OCI-LY7 (cell line): ENCODE measurements around the gene TUBB3. TPM values are rescaled to one million over a fixed set of nuclear protein-coding genes. Genes with fewer than 3 reads are reported as not detected.

Experiments used
- BruUV-seq: library from RNA; stranded (reverse); fragments of 400-500 nt; replicated peaks from 2 replicates; lab custom pipeline; 2021; lab: Mats Ljungman, UMichigan
- CTCF ChIA-PET: fragments of 300-600 bp; sonication (Branson Sonifier 250); formaldehyde crosslinking; loops from one replicate; lab custom pipeline; 2022; ENCODE audit warnings: antibody characterized with exemption; ENCODE audit not compliant: unreplicated experiment; lab: Charles Lee
- POLR2A ChIA-PET: fragments of 300-600 bp; sonication (Branson Sonifier 250); formaldehyde crosslinking; loops from one replicate; lab custom pipeline; 2022; ENCODE audit warnings: antibody characterized with exemption; lab: Charles Lee
- DNase-seq: peaks from one replicate; pipeline ENCODE4 v3.0.0-alpha.2; 2015; ENCODE audit warnings: low spot score
- H2AFZ ChIP-seq: fragments of 200-600 bp; sonication (generic), shearing (Covaris generic); 2 replicates; pipeline ENCODE4 v1.6.1; 2014; ENCODE audit warnings: mild to moderate bottlenecking, antibody characterized with exemption, low read length, moderate library complexity
- H3K27ac ChIP-seq: fragments of 200-600 bp; sonication (generic); 2 replicates; pipeline ENCODE4 v1.5.1; 2014; ENCODE audit warnings: mixed run types, low read depth, mild to moderate bottlenecking, moderate library complexity, low read length, inconsistent platforms; ENCODE audit not compliant: poor library complexity, severe bottlenecking
- H3K36me3 ChIP-seq: fragments of 200-600 bp; sonication (generic); 2 replicates; pipeline ENCODE4 v1.6.1; 2014; ENCODE audit warnings: mild to moderate bottlenecking, antibody characterized with exemption, low read length, moderate library complexity, mixed read lengths; ENCODE audit not compliant: insufficient read depth
- H3K4me1 ChIP-seq: fragments of 200-600 bp; sonication (generic); 2 replicates; pipeline ENCODE4 v1.5.1; 2014; ENCODE audit warnings: mild to moderate bottlenecking, low read length; ENCODE audit not compliant: insufficient read depth, poor library complexity, severe bottlenecking
- H3K4me2 ChIP-seq: fragments of 200-600 bp; sonication (generic); 2 replicates; pipeline ENCODE4 v1.6.1; 2014; ENCODE audit warnings: mild to moderate bottlenecking, low read length
- H3K4me3 ChIP-seq: fragments of 200-600 bp; sonication (generic); 2 replicates; pipeline ENCODE4 v1.5.1; 2014; ENCODE audit warnings: mild to moderate bottlenecking, low read depth, low read length; ENCODE audit not compliant: poor library complexity, severe bottlenecking
- H3K79me2 ChIP-seq: fragments of 200-600 bp; sonication (generic); 2 replicates; pipeline ENCODE4 v1.6.1; 2016; ENCODE audit warnings: low read depth, mild to moderate bottlenecking, low read length, moderate library complexity, mixed read lengths; ENCODE audit not compliant: insufficient read depth
- H3K9me2 ChIP-seq: fragments of 200-600 bp; sonication (generic); 2 replicates; pipeline ENCODE4 v1.6.1; 2016; ENCODE audit warnings: mild to moderate bottlenecking, low read length, mixed read lengths; ENCODE audit not compliant: insufficient read depth
- H3K9me3 ChIP-seq: fragments of 200-600 bp; sonication (generic); 2 replicates; pipeline ENCODE4 v1.6.1; 2014; ENCODE audit warnings: mild to moderate bottlenecking, mixed run types, low read length, mixed read lengths
- H4K20me1 ChIP-seq: fragments of 200-600 bp; sonication (generic); 2 replicates; pipeline ENCODE4 v1.6.1; 2014; ENCODE audit warnings: mild to moderate bottlenecking, antibody characterized with exemption, low read length, moderate library complexity, mixed read lengths; ENCODE audit not compliant: insufficient read depth
- EZH2phosphoT487 ChIP-seq: fragments of 200-600 bp; sonication (generic); IDR thresholded peaks from 2 replicates; pipeline ENCODE4 v1.6.1; 2018; ENCODE audit warnings: low read depth, borderline replicate concordance, mild to moderate bottlenecking, mixed run types, antibody characterized with exemption, low read length, moderate library complexity, mixed read lengths
- intact Hi-C: fragments of 100-400 bp; cut with micrococcal nuclease; formaldehyde crosslinking; loops from one replicate; pipeline ENCODE4 v1.10.0; 2022; ENCODE audit not compliant: unreplicated experiment
- total RNA-seq, 2 experiments: library from RNA; depleted of rRNA in 1 of 2; stranded (reverse); fragments of >200 nt in 1 of 2; shearing (Covaris generic) in 1 of 2; gene quantifications; 2 replicates each; pipeline ENCODE4 v1.2.3, GENCODE V29; 2014 to 2022
- TF ChIP-seq, protein P1 (sequence below): fragments of 200-600 bp; sonication (generic); conservative IDR thresholded peaks from 2 replicates; pipeline ENCODE4 v1.5.1; 2014; ENCODE audit warnings: mild to moderate bottlenecking, antibody characterized with exemption, low read length, moderate library complexity, mixed read lengths

TUBB3 gene
- total RNA-seq, 2 experiments from 2014 or later, result 63.7 to 192 TPM

DNA sequence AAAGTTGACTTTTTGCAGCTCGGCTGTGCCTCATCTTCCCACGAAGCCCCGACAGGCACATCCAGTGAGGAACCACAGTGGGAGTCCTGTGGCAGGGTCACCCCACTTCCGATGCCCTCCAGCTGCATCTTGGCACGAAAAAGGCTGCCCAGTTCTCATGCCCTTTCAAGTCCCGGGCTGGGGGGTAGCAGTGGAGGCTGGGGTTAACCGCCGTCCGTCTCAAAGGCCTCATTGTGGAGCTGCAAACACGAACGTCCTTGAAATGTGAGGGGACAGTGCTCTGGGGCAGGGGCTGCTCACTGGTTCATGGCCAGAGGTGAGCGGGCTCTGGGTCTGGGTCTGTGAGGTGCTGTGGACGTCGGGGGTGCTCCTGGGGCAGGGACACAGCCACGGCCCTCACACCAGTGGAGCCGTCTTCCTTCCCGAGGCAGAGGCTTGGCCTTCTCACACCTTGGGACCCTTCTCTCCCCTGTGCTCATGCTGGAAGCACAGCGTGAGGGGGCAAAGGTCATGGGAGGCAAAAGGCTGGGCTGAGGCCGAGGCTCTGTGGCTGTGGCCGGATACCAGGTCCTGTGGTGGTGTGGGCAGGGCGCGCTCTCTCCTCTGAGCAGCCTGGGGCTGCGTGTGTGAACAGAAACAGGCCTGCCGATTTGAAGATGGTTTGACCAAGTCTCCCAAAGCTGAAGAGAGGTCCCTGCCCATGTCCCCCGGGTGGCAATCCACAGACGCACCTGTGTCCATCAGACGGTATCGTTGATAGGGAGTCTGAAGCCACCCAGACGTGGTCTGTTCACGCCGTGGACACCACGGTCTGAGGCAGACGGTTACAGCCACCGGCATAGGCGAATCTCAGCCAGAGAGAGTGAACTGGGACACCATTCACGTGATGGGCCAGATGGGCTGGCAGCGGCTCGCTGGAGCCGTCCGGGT lies 7.6 kb upstream of the TUBB3 start:
- no peak overlapping the region for H3K27ac ChIP-seq
- ChIA-PET POLR2A (interaction anchor here (0.6 kb wide), 1 partner anchor 58 kb away, joined by 3 read pairs; no protein-coding TSS in a partner anchor), CTCF (no interaction called here)
- no peak for DNase-seq
- no peaks in the 10 kb centered on the region for H3K9me2 ChIP-seq
- no peak overlapping the region for H2AFZ ChIP-seq
- no TSS peak for BruUV-seq
- H3K4me3 ChIP-seq, result no peak overlapping the region
- no peak overlapping the region for H3K4me2 ChIP-seq
- H4K20me1 ChIP-seq, result no peaks in the 10 kb centered on the region
- intact Hi-C loops, result loop anchor here (5.0 to 10.0 kb wide), 2 partner anchors 101 to 193 kb away; partner anchors contain the start of genes FANCA, VPS9D1 and ZNF276
- TF ChIP-seq, protein P1, sequence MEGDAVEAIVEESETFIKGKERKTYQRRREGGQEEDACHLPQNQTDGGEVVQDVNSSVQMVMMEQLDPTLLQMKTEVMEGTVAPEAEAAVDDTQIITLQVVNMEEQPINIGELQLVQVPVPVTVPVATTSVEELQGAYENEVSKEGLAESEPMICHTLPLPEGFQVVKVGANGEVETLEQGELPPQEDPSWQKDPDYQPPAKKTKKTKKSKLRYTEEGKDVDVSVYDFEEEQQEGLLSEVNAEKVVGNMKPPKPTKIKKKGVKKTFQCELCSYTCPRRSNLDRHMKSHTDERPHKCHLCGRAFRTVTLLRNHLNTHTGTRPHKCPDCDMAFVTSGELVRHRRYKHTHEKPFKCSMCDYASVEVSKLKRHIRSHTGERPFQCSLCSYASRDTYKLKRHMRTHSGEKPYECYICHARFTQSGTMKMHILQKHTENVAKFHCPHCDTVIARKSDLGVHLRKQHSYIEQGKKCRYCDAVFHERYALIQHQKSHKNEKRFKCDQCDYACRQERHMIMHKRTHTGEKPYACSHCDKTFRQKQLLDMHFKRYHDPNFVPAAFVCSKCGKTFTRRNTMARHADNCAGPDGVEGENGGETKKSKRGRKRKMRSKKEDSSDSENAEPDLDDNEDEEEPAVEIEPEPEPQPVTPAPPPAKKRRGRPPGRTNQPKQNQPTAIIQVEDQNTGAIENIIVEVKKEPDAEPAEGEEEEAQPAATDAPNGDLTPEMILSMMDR, result no peak
- no peak for TF ChIP-seq EZH2phosphoT487
- H3K36me3 ChIP-seq, result peaks cover 49% of the 10 kb centered on the region
- H3K9me3 ChIP-seq, result no peaks in the 10 kb centered on the region
- peaks cover 35% of the 10 kb centered on the region for H3K4me1 ChIP-seq
- no peaks in the 10 kb centered on the region for H3K79me2 ChIP-seq

DNA sequence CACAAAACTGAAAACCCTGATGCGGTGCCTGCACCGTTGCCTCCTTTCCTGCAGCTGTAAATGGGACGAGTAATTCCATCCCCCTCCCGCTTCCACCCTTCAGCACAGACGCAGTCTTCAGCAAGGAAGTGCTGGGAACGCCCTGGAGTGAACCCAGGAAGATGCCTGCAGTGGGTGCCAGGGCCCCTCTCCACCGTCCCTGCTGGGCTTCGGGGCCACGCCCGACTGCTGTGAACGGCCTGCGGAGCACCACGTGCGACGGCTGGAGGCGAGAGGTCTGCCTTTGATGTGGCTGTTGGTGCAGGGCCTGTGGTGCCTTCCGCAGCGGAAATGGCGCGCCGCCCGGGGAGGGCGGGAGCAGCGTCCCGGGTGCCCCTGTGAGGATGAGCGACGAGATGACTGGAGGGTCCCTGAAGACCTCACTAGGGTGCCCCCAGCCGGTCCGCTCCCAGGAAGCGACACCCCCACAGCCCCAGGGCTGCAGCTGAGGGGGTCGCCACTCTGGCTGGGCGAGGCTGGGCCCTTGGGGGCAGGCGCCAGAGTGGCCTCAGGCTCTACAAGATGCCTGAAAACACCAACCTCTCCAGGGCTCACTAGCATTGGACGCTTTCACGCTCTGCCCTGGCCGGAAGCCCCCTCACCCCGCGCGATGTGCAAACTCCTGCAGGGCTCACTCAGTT lies 5.2 kb upstream of the TUBB3 start:
- Histone ChIP-seq H3K79me2 (no peaks in the 10 kb centered on the region), H3K4me2 (peak overlapping the region; percentile 84), H3K9me3 (no peaks in the 10 kb centered on the region), H3K4me3 (peak overlapping the region; percentile 58), H3K27ac (peak overlapping the region; percentile 90), H3K36me3 (peaks cover 25% of the 10 kb centered on the region), H4K20me1 (no peaks in the 10 kb centered on the region), H3K4me1 (peaks cover 52% of the 10 kb centered on the region), H3K9me2 (no peaks in the 10 kb centered on the region), H2AFZ (peak overlapping the region; percentile 42; the same call in 1 of the 2 replicates)
- BruUV-seq, result no TSS peak
- ChIA-PET CTCF (interaction anchor here (0.6 kb wide), 1 partner anchor 111 kb away, joined by 4 read pairs; no protein-coding TSS in a partner anchor), POLR2A (interaction anchor here (0.7 to 1.3 kb wide), 5 partner anchors 45 to 349 kb away, joined by 3 to 6 read pairs (median 3); partner anchors contain the start of gene TCF25)
- TF ChIP-seq, protein P1, result no peak
- TF ChIP-seq EZH2phosphoT487, result no peak
- intact Hi-C loops, result loop anchor here (2.0 to 10.0 kb wide), 3 partner anchors 103 to 217 kb away; partner anchors contain the start of genes FANCA, SPATA2L, VPS9D1 and ZNF276
- peak; percentile 96 for DNase-seq
